GM21515 (cell line): Measurements from ENCODE around the gene MED12L.
A peak's percentile ranks its signal among the peaks of the same experiment; 100 is the strongest.

Source experiments
- ATAC-seq: cut with Tn5 transposase; IDR thresholded peaks from one replicate; pipeline ENCODE4 v1.9.1; 2021; ENCODE audit not compliant: unreplicated experiment

MED12L gene

GRCh38 chr3:151086484-151087456 lies 1.3 kb downstream of the MED12L start:
- peak; percentile 79 for ATAC-seq

GRCh38 chr3:151087648-151088047 lies 2.2 kb downstream of the MED12L start:
- no peak for ATAC-seq

- no peak for ATAC-seq
Observed at GRCh38 chr3:151091685-151092345, 6.4 kb downstream of the MED12L start.

GRCh38 chr3:151093148-151093547 lies 7.7 kb downstream of the MED12L start:
- no peak for ATAC-seq

- ATAC-seq: peak; percentile 73
Observed at GRCh38 chr3:151093905-151094304, 8.4 kb downstream of the MED12L start.

- no peak for ATAC-seq
Observed at GRCh38 chr3:151096716-151097115, 11.3 kb downstream of the MED12L start.

- ATAC-seq: no peak
Observed at GRCh38 chr3:151100076-151100475, 14.6 kb downstream of the MED12L start.

- ATAC-seq: no peak
Observed at GRCh38 chr3:151101270-151101969, 16.0 kb downstream of the MED12L start.

- no peak for ATAC-seq
Observed at GRCh38 chr3:151106311-151106710, 20.8 kb downstream of the MED12L start.

- ATAC-seq: no peak
Observed at GRCh38 chr3:151107177-151107576, 21.7 kb downstream of the MED12L start.

GRCh38 chr3:151107701-151108100 lies 22.2 kb downstream of the MED12L start:
- ATAC-seq: no peak

GRCh38 chr3:151109286-151109800 lies 23.9 kb downstream of the MED12L start:
- no peak for ATAC-seq

- no peak for ATAC-seq
Observed at GRCh38 chr3:151112731-151113130, 27.3 kb downstream of the MED12L start.

- ATAC-seq: no peak
Observed at GRCh38 chr3:151113343-151113742, 27.9 kb downstream of the MED12L start.

GRCh38 chr3:151117047-151117446 lies 31.6 kb downstream of the MED12L start:
- ATAC-seq: no peak

GRCh38 chr3:151119188-151119587 lies 33.7 kb downstream of the MED12L start:
- ATAC-seq: no peak

GRCh38 chr3:151120409-151120808 lies 34.9 kb downstream of the MED12L start:
- no peak for ATAC-seq

- ATAC-seq: no peak
Observed at GRCh38 chr3:151121016-151121415, 35.6 kb downstream of the MED12L start.

- ATAC-seq: no peak
Observed at GRCh38 chr3:151123827-151124226, 38.4 kb downstream of the MED12L start.

- ATAC-seq: no peak
Observed at GRCh38 chr3:151124476-151124875, 39.0 kb downstream of the MED12L start.

GRCh38 chr3:151130428-151130827 lies 45.0 kb downstream of the MED12L start:
- no peak for ATAC-seq
